ENCODE data around the gene LMO1. TPM values are rescaled to one million over a fixed set of nuclear protein-coding genes. Genes with fewer than 3 reads are reported as not detected.

Gene LMO1
- total and polyA plus RNA-seq, 12 donors: 0.22 to 2.5 (median 1.2) TPM; not detected in 6

- H3K4me1 ChIP-seq (replicated peaks in 1 of 2): peaks cover 0 to 8% of the 10 kb centered on the region in 2 donors
- intact Hi-C loops (cut with DNase I): loop anchor here (2.0 to 10.0 kb wide), 4 partner anchors 39 to 341 kb away; no protein-coding TSS in a partner anchor
- TF ChIP-seq POLR2A (IDR thresholded peaks at IDR 0.05) (no peak), CTCF (IDR thresholded peaks at IDR 0.05) (peak; percentile 89 to 98 (median 96))
- H3K9me3 ChIP-seq (replicated peaks in 1 of 3): no peaks in the 10 kb centered on the region
- no peaks in the 10 kb centered on the region for H3K36me3 ChIP-seq (replicated peaks in 1 of 2)
- DNase-seq: peak; percentile 50 to 91 (median 78)
- 6 to 12% (median 8%) methylated on average over 2 to 8 of the region's 8 CpGs for WGBS, 4 donors
- H3K4me3 ChIP-seq: no peak overlapping the region
- no peak overlapping the region for H3K27ac ChIP-seq
- no peaks in the 10 kb centered on the region for H3K27me3 ChIP-seq
Measured at GRCh38 chr11:8225589-8226036, 38.1 kb downstream of the LMO1 start.

- TF ChIP-seq CTCF (IDR thresholded peaks at IDR 0.05): no peak
- TF ChIP-seq POLR2A (IDR thresholded peaks at IDR 0.05): no peak
Measured at GRCh38 chr11:8224711-8225110, 39.0 kb downstream of the LMO1 start.

GRCh38 chr11:8224161-8224591 lies 39.5 kb downstream of the LMO1 start:
- DNase-seq: no peak
- Histone ChIP-seq H3K4me1 (replicated peaks in 1 of 2) (peaks cover 0 to 3% of the 10 kb centered on the region in 2 donors), H3K36me3 (replicated peaks in 1 of 2) (no peaks in the 10 kb centered on the region), H3K27me3 (no peaks in the 10 kb centered on the region), H3K9me3 (replicated peaks in 1 of 3) (no peaks in the 10 kb centered on the region), H3K27ac (no peak overlapping the region), H3K4me3 (no peak overlapping the region)
- intact Hi-C loops (cut with DNase I): loop anchor here (2.0 to 10.0 kb wide), 4 partner anchors 41 to 343 kb away; no protein-coding TSS in a partner anchor
- 85 to 89% (median 87%) methylated on average over 7 to 13 of the region's 13 CpGs for WGBS, 4 donors
- TF ChIP-seq POLR2A (IDR thresholded peaks at IDR 0.05): no peak
- no peak for TF ChIP-seq CTCF (IDR thresholded peaks at IDR 0.05)

More at GRCh38 chr11:8224711-8225110, 39.0 kb downstream of the LMO1 start:
- Histone ChIP-seq H3K27ac (no peak overlapping the region), H3K9me3 (replicated peaks in 1 of 3) (no peaks in the 10 kb centered on the region), H3K36me3 (replicated peaks in 1 of 2) (no peaks in the 10 kb centered on the region), H3K4me1 (replicated peaks in 1 of 2) (peaks cover 0 to 8% of the 10 kb centered on the region in 2 donors), H3K4me3 (no peak overlapping the region), H3K27me3 (no peaks in the 10 kb centered on the region)
- DNase-seq: no peak
- WGBS, 4 donors: 44 to 88% (median 69%) methylated on average over 2 of the region's 2 CpGs
- intact Hi-C loops (cut with DNase I): loop anchor here (2.0 to 10.0 kb wide), 5 partner anchors 40 to 343 kb away; no protein-coding TSS in a partner anchor

- intact Hi-C loops (cut with DNase I): loop anchor here in 1 of 2 donors (5.0 to 10.0 kb wide), 2 partner anchors 101 to 344 kb away; no protein-coding TSS in a partner anchor
- Histone ChIP-seq H3K4me3 (no peak overlapping the region), H3K27ac (no peak overlapping the region), H3K27me3 (no peaks in the 10 kb centered on the region), H3K36me3 (replicated peaks in 1 of 2) (no peaks in the 10 kb centered on the region), H3K9me3 (replicated peaks in 1 of 3) (no peaks in the 10 kb centered on the region), H3K4me1 (replicated peaks in 1 of 2) (no peaks in the 10 kb centered on the region)
- no peak for DNase-seq
- WGBS, 4 donors: 70 to 75% (median 74%) methylated on average over 6 of the region's 6 CpGs
- TF ChIP-seq CTCF (IDR thresholded peaks at IDR 0.05): no peak
- TF ChIP-seq POLR2A (IDR thresholded peaks at IDR 0.05): no peak
Measured at GRCh38 chr11:8223513-8223900, 40.2 kb downstream of the LMO1 start.
